Breast epithelium (tissue), 3 donors: ENCODE measurements around the gene KIF11.

Experiments used
- CTCF ChIP-seq, 3 donors: fragments of 450-650 bp; IDR thresholded peaks; one replicate each; pipeline ENCODE4 v1.5.1; 2016 to 2017; ENCODE audit warnings: antibody characterized with exemption in 3 of 3, mild to moderate bottlenecking in 3 of 3, moderate library complexity in 3 of 3
- POLR2A ChIP-seq: fragments of 450-650 bp; IDR thresholded peaks from one replicate; pipeline ENCODE4 v1.6.1; 2016; ENCODE audit warnings: antibody characterized with exemption, mild to moderate bottlenecking, moderate library complexity

GRCh38 chr10:92692080-92692671 lies 99.2 kb downstream of the KIF11 start:
- TF ChIP-seq POLR2A (no peak), CTCF (IDR thresholded peaks at IDR 0.05) (no peak)
